AG09309 (cell line): ENCODE data around the gene CALY.

Experiments used
- DNase-seq: peaks from one replicate; pipeline ENCODE4 v3.0.0-alpha.2; 2010; ENCODE audit warnings: low read depth
- H3K4me3 ChIP-seq: 2 replicates; pipeline ENCODE4 v1.5.1; 2011; ENCODE audit warnings: mild to moderate bottlenecking, low read depth, low read length, moderate library complexity; ENCODE audit not compliant: control insufficient read depth
- CTCF ChIP-seq: IDR thresholded peaks from 2 replicates; pipeline ENCODE4 v1.5.1; 2011; ENCODE audit warnings: mild to moderate bottlenecking, low read depth, low read length, inconsistent platforms; ENCODE audit not compliant: insufficient read depth, control insufficient read depth; ENCODE audit errors: missing control alignments

Gene CALY

GRCh38 chr10:133342942-133343341 lies 6.2 kb upstream of the CALY start:
- no peak overlapping the region for H3K4me3 ChIP-seq
- TF ChIP-seq CTCF, result no peak
- no peak for DNase-seq

- no peak overlapping the region for H3K4me3 ChIP-seq
- TF ChIP-seq CTCF, result no peak
- no peak for DNase-seq
Measured at GRCh38 chr10:133341983-133342382, 5.3 kb upstream of the CALY start.

- no peak overlapping the region for H3K4me3 ChIP-seq
- no peak for DNase-seq
- no peak for TF ChIP-seq CTCF
Measured at GRCh38 chr10:133339708-133340380, 3.1 kb upstream of the CALY start.

DNA sequence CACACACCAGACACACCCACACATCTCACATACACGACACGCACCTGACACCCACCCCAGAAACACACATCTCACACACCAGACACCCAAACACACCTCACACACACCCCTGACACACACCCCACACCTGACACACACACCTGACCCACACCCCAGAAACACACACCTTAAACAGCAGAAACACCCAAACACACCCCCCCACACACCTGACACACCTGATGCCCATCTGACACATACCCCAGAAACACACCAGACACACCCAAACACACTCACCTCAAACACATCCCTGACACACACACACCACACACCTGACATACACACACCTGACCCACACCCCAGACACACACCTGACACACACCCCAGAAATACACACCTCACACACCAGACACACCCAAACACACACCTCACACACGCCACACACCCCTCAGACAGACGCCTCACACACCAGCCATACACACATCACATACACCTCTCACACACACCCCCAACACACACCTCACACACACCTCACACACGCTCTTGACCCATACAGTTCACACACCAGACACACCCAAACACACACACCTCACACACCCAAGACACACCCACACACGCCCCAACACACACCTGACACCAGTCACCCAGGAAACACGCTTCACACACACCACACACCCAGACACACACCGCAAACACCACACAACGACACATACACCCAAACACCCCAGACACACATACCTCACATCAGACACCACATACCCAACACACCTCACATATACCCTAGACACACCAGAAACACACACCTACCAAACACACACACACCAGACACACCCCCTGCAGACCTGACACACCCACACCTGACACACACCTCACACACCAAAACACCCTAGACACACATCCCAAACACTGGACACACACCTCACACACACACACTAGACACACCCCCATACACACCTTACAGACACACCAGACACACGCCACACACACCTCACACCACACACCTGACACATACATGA lies 1.7 kb upstream of the CALY start:
- no peak for TF ChIP-seq CTCF

DNA sequence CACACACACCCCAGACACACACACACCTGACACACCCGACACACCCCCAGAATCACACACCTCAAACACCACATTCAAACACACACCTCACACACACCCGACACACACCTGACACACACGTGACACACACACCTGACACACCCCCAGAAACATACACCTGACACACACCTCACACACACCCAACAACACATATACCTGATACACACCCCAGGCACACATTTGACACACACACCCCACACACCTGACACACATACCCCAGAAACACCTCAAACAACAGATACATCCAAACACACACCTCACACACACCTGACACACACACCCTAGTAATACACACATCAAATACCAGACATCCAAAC lies 652 bp upstream of the CALY start:
- DNase-seq, result no peak
- no peak overlapping the region for H3K4me3 ChIP-seq
- TF ChIP-seq CTCF, result no peak

More for the DNA sequence above, 1.7 kb upstream of the CALY start:
- H3K4me3 ChIP-seq, result no peak overlapping the region
- DNase-seq, result no peak

DNA sequence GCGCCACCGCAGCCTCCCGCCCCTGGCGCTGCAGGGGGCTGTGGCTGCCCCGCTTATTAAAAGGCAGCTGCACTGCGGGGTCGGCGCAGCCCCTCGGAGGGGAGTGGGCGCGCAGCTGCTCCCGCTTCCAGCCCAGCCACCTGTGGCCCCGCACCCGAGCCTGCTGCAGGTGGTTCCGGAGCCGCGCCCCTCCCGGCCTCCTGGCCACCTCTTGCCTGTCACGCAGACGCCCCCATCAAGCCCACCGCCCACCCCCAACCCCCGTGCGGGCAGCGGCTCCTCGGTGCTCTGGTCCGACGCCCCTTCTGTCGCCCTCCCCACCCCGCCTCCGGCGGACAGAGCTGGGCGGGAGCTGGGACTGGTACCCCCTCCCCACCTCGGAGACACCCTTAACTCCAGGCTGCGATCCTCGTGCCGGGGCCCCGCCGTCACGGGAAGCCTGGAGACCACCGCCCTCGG lies 549 bp downstream of the CALY start:
- H3K4me3 ChIP-seq, result no peak overlapping the region
- DNase-seq, result no peak
- TF ChIP-seq CTCF, result no peak
